ENCODE measurements around the gene LYL1.

Gene LYL1

GRCh38 chr19:13087795-13088537, 14.7 kb downstream of the LYL1 start:
- no peak for DNase-seq
- Histone ChIP-seq H4K8ac (ENCODE audit: low read length) (no peak overlapping the region), H3K4me2 (ENCODE audit: low read length, poor library complexity, severe bottlenecking) (no peak overlapping the region), H2BK15ac (ENCODE audit: low read depth, poor library complexity, severe bottlenecking) (no peak overlapping the region), H2AK5ac (ENCODE audit: low read length, severe bottlenecking) (no peak overlapping the region), H3K18ac (ENCODE audit: low read depth in 1 of 2, low read length in 2 of 2) (no peak overlapping the region), H3K27me3 (ENCODE audit: control insufficient read depth in 1 of 2, insufficient read depth in 1 of 2, low read length in 2 of 2) (peaks cover 0 to 32% of the 10 kb centered on the region in 2 experiments), H3K4ac (ENCODE audit: low read depth in 1 of 2, low read length in 2 of 2) (no peak overlapping the region), H3K36me3 (ENCODE audit: control insufficient read depth in 1 of 2, insufficient read depth in 2 of 2, low read depth in 1 of 2, low read length in 2 of 2) (peaks cover 0 to 76% of the 10 kb centered on the region in 2 experiments), H3K4me3 (ENCODE audit: insufficient read depth in 1 of 2, low read depth in 1 of 2, low read length in 2 of 2) (no peak overlapping the region), H3K23ac (ENCODE audit: low read length in 2 of 2) (no peak overlapping the region), H3K14ac (ENCODE audit: low read length in 2 of 2) (no peak overlapping the region), H2BK120ac (ENCODE audit: low read depth, low read length) (no peak overlapping the region), H2AFZ (ENCODE audit: low read depth, low read length) (no peak overlapping the region), H2BK12ac (ENCODE audit: low read length in 2 of 2) (no peak overlapping the region), H3K79me1 (replicated peaks; ENCODE audit: low read length, poor library complexity, severe bottlenecking) (no peaks in the 10 kb centered on the region), H3K27ac (ENCODE audit: low read length, poor library complexity, severe bottlenecking) (no peak overlapping the region), H2BK5ac (ENCODE audit: low read depth, low read length, poor library complexity, severe bottlenecking) (no peak overlapping the region), H4K91ac (ENCODE audit: low read length) (no peak overlapping the region), H3K9ac (ENCODE audit: low read length) (no peak overlapping the region), H3K9me3 (ENCODE audit: control insufficient read depth, low read length) (no peaks in the 10 kb centered on the region), H3K4me1 (ENCODE audit: control insufficient read depth, insufficient read depth, low read depth, low read length) (peaks cover 29% of the 10 kb centered on the region)
- 92% methylated on average over 35 of the region's 37 CpGs for WGBS

GRCh38 chr19:13087295-13087694, 15.4 kb downstream of the LYL1 start:
- Histone ChIP-seq H4K8ac (ENCODE audit: low read length) (no peak overlapping the region), H3K79me1 (replicated peaks; ENCODE audit: low read length, poor library complexity, severe bottlenecking) (no peaks in the 10 kb centered on the region), H4K91ac (ENCODE audit: low read length) (no peak overlapping the region), H3K27ac (ENCODE audit: low read length, poor library complexity, severe bottlenecking) (no peak overlapping the region), H3K4me2 (ENCODE audit: low read length, poor library complexity, severe bottlenecking) (no peak overlapping the region), H2BK15ac (ENCODE audit: low read depth, poor library complexity, severe bottlenecking) (no peak overlapping the region), H3K14ac (ENCODE audit: low read length in 2 of 2) (no peak overlapping the region), H3K27me3 (ENCODE audit: control insufficient read depth in 1 of 2, insufficient read depth in 1 of 2, low read length in 2 of 2) (peaks cover 0 to 30% of the 10 kb centered on the region in 2 experiments), H3K36me3 (ENCODE audit: control insufficient read depth in 1 of 2, insufficient read depth in 2 of 2, low read depth in 1 of 2, low read length in 2 of 2) (peaks cover 0 to 81% of the 10 kb centered on the region in 2 experiments), H2BK5ac (ENCODE audit: low read depth, low read length, poor library complexity, severe bottlenecking) (no peak overlapping the region), H2AK5ac (ENCODE audit: low read length, severe bottlenecking) (no peak overlapping the region), H3K4me3 (ENCODE audit: insufficient read depth in 1 of 2, low read depth in 1 of 2, low read length in 2 of 2) (no peak overlapping the region), H2AFZ (ENCODE audit: low read depth, low read length) (no peak overlapping the region), H3K4me1 (ENCODE audit: control insufficient read depth, insufficient read depth, low read depth, low read length) (peaks cover 28% of the 10 kb centered on the region), H3K4ac (ENCODE audit: low read depth in 1 of 2, low read length in 2 of 2) (no peak overlapping the region), H3K23ac (ENCODE audit: low read length in 2 of 2) (no peak overlapping the region), H3K9me3 (ENCODE audit: control insufficient read depth, low read length) (no peaks in the 10 kb centered on the region), H3K9ac (ENCODE audit: low read length) (no peak overlapping the region), H3K18ac (ENCODE audit: low read depth in 1 of 2, low read length in 2 of 2) (no peak overlapping the region), H2BK120ac (ENCODE audit: low read depth, low read length) (no peak overlapping the region), H2BK12ac (ENCODE audit: low read length in 2 of 2) (peak overlapping the region in 1 of 2 experiments; percentile 45)
- WGBS = 76% methylated on average over 9 of the region's 12 CpGs
- DNase-seq = no peak

GRCh38 chr19:13086341-13086740, 16.3 kb downstream of the LYL1 start:
- H3K14ac ChIP-seq (ENCODE audit: low read length in 2 of 2) = no peak overlapping the region
- no peak overlapping the region for H2BK5ac ChIP-seq (ENCODE audit: low read depth, low read length, poor library complexity, severe bottlenecking)
- H3K4me1 ChIP-seq (ENCODE audit: control insufficient read depth, insufficient read depth, low read depth, low read length) = peaks cover 28% of the 10 kb centered on the region
- no peak overlapping the region for H2AFZ ChIP-seq (ENCODE audit: low read depth, low read length)
- no peak overlapping the region for H2BK120ac ChIP-seq (ENCODE audit: low read depth, low read length)
- no peaks in the 10 kb centered on the region for H3K79me1 ChIP-seq (replicated peaks; ENCODE audit: low read length, poor library complexity, severe bottlenecking)
- H3K23ac ChIP-seq (ENCODE audit: low read length in 2 of 2) = no peak overlapping the region
- H3K18ac ChIP-seq (ENCODE audit: low read depth in 1 of 2, low read length in 2 of 2) = no peak overlapping the region
- H3K4ac ChIP-seq (ENCODE audit: low read depth in 1 of 2, low read length in 2 of 2) = no peak overlapping the region
- H3K4me2 ChIP-seq (ENCODE audit: low read length, poor library complexity, severe bottlenecking) = no peak overlapping the region
- WGBS = 83% methylated on average over 2 of the region's 2 CpGs
- H3K9me3 ChIP-seq (ENCODE audit: control insufficient read depth, low read length) = no peaks in the 10 kb centered on the region
- DNase-seq = no peak
- H3K27ac ChIP-seq (ENCODE audit: low read length, poor library complexity, severe bottlenecking) = no peak overlapping the region
- H3K9ac ChIP-seq (ENCODE audit: low read length) = no peak overlapping the region
- H4K8ac ChIP-seq (ENCODE audit: low read length) = no peak overlapping the region
- H2AK5ac ChIP-seq (ENCODE audit: low read length, severe bottlenecking) = no peak overlapping the region
- H2BK12ac ChIP-seq (ENCODE audit: low read length in 2 of 2) = no peak overlapping the region
- peaks cover 0 to 86% of the 10 kb centered on the region in 2 experiments for H3K36me3 ChIP-seq (ENCODE audit: control insufficient read depth in 1 of 2, insufficient read depth in 2 of 2, low read depth in 1 of 2, low read length in 2 of 2)
- peaks cover 0 to 29% of the 10 kb centered on the region in 2 experiments for H3K27me3 ChIP-seq (ENCODE audit: control insufficient read depth in 1 of 2, insufficient read depth in 1 of 2, low read length in 2 of 2)
- no peak overlapping the region for H4K91ac ChIP-seq (ENCODE audit: low read length)
- H3K4me3 ChIP-seq (ENCODE audit: insufficient read depth in 1 of 2, low read depth in 1 of 2, low read length in 2 of 2) = no peak overlapping the region
- H2BK15ac ChIP-seq (ENCODE audit: low read depth, poor library complexity, severe bottlenecking) = no peak overlapping the region

- peaks cover 0 to 87% of the 10 kb centered on the region in 2 experiments for H3K36me3 ChIP-seq (ENCODE audit: control insufficient read depth in 1 of 2, insufficient read depth in 2 of 2, low read depth in 1 of 2, low read length in 2 of 2)
- WGBS = 47% methylated on average over 7 of the region's 7 CpGs
- H3K9ac ChIP-seq (ENCODE audit: low read length) = peak overlapping the region; percentile 15
These were observed 17.0 kb downstream of the LYL1 start for GRCh38 chr19:13085666-13086065.

More at GRCh38 chr19:13085666-13086065, 17.0 kb downstream of the LYL1 start:
- Histone ChIP-seq H3K14ac (ENCODE audit: low read length in 2 of 2) (no peak overlapping the region), H2BK5ac (ENCODE audit: low read depth, low read length, poor library complexity, severe bottlenecking) (no peak overlapping the region), H3K27ac (ENCODE audit: low read length, poor library complexity, severe bottlenecking) (no peak overlapping the region), H3K27me3 (ENCODE audit: control insufficient read depth in 1 of 2, insufficient read depth in 1 of 2, low read length in 2 of 2) (peaks cover 0 to 29% of the 10 kb centered on the region in 2 experiments), H2BK15ac (ENCODE audit: low read depth, poor library complexity, severe bottlenecking) (no peak overlapping the region), H4K8ac (ENCODE audit: low read length) (no peak overlapping the region), H2AK5ac (ENCODE audit: low read length, severe bottlenecking) (no peak overlapping the region), H2AFZ (ENCODE audit: low read depth, low read length) (no peak overlapping the region), H3K4me3 (ENCODE audit: insufficient read depth in 1 of 2, low read depth in 1 of 2, low read length in 2 of 2) (no peak overlapping the region), H3K9me3 (ENCODE audit: control insufficient read depth, low read length) (no peaks in the 10 kb centered on the region), H2BK120ac (ENCODE audit: low read depth, low read length) (no peak overlapping the region), H3K18ac (ENCODE audit: low read depth in 1 of 2, low read length in 2 of 2) (no peak overlapping the region), H3K4me2 (ENCODE audit: low read length, poor library complexity, severe bottlenecking) (no peak overlapping the region), H3K23ac (ENCODE audit: low read length in 2 of 2) (no peak overlapping the region), H4K91ac (ENCODE audit: low read length) (no peak overlapping the region), H3K79me1 (replicated peaks; ENCODE audit: low read length, poor library complexity, severe bottlenecking) (no peaks in the 10 kb centered on the region), H3K4me1 (ENCODE audit: control insufficient read depth, insufficient read depth, low read depth, low read length) (peaks cover 25% of the 10 kb centered on the region), H2BK12ac (ENCODE audit: low read length in 2 of 2) (no peak overlapping the region), H3K4ac (ENCODE audit: low read depth in 1 of 2, low read length in 2 of 2) (no peak overlapping the region)
- peak; percentile 21 for DNase-seq

All from mesenchymal stem cell (in vitro differentiated cells and primary cell).